ENCODE data around the gene APOBEC3B. TPM values are rescaled to one million over a fixed set of nuclear protein-coding genes. Genes with fewer than 3 reads are reported as not detected.
"Not testable (repeated sequence)": the region's sequence is repeated elsewhere in the genome, so short reads cannot be mapped to it uniquely, and the experiment has no call there.

Gene APOBEC3B
- total and polyA plus RNA-seq, 2 donors, result 1.0 to 1.8 TPM

GRCh38 chr22:39012533-39013511 is 30.7 kb downstream of the APOBEC3B start:
- Histone ChIP-seq H3K4me1 (ENCODE audit: insufficient read depth) (no peaks in the 10 kb centered on the region), H3K36me3 (ENCODE audit: insufficient read depth) (no peaks in the 10 kb centered on the region), H3K4me3 (ENCODE audit: low read depth, low read length) (no peak overlapping the region), H3K27ac (ENCODE audit: low read depth) (no peak overlapping the region)
- DNase-seq (ENCODE audit: extremely low spot score), result no peak
- WGBS, result 78% methylated on average over 29 of the region's 29 CpGs

GRCh38 chr22:39013561-39013941 is 31.4 kb downstream of the APOBEC3B start:
- WGBS, result 56% methylated on average over 6 of the region's 6 CpGs
- H3K4me3 ChIP-seq (ENCODE audit: low read depth, low read length), result peak overlapping the region; percentile 51
- not testable (repeated sequence) for H3K4me1 ChIP-seq (ENCODE audit: insufficient read depth); H3K36me3 ChIP-seq (ENCODE audit: insufficient read depth); DNase-seq (ENCODE audit: extremely low spot score)
- H3K27ac ChIP-seq (ENCODE audit: low read depth), result peak overlapping the region; percentile 66

GRCh38 chr22:39013942-39014722 is 32.0 kb downstream of the APOBEC3B start, which contains the start of gene APOBEC3C:
Gene APOBEC3C (plus strand): TSS chr22:39014257. CDS start chr22:39014363, 106 bp downstream.
- peak within 1 kb of the TSS; percentile 51 for H3K4me3 ChIP-seq (ENCODE audit: low read depth, low read length)
- H3K27ac ChIP-seq (ENCODE audit: low read depth), result peak within 1 kb of the TSS; percentile 75
- peak; percentile 87 for DNase-seq (ENCODE audit: extremely low spot score)
- WGBS, result 5% methylated on average over 18 of the region's 18 CpGs
- no peaks in the 10 kb centered on the region for H3K4me1 ChIP-seq (ENCODE audit: insufficient read depth)
- no peaks in the 10 kb centered on the region for H3K36me3 ChIP-seq (ENCODE audit: insufficient read depth)

- WGBS, result 31% methylated on average over 6 of the region's 6 CpGs
Observed at GRCh38 chr22:39014723-39015121, 32.6 kb downstream of the APOBEC3B start.

GRCh38 chr22:39016592-39016991 is 34.4 kb downstream of the APOBEC3B start:
- DNase-seq (ENCODE audit: extremely low spot score), result no peak
- Histone ChIP-seq H3K27ac (ENCODE audit: low read depth) (no peak overlapping the region), H3K4me3 (ENCODE audit: low read depth, low read length) (no peak overlapping the region), H3K4me1 (ENCODE audit: insufficient read depth) (no peaks in the 10 kb centered on the region), H3K36me3 (ENCODE audit: insufficient read depth) (no peaks in the 10 kb centered on the region)
- 96% methylated on average over 13 of the region's 13 CpGs for WGBS

More at GRCh38 chr22:39014723-39015121, 32.6 kb downstream of the APOBEC3B start:
- Histone ChIP-seq H3K27ac (ENCODE audit: low read depth) (peak overlapping the region; percentile 75), H3K4me3 (ENCODE audit: low read depth, low read length) (peak overlapping the region; percentile 51)
- H3K4me1 ChIP-seq (ENCODE audit: insufficient read depth); H3K36me3 ChIP-seq (ENCODE audit: insufficient read depth); DNase-seq (ENCODE audit: extremely low spot score): not testable (repeated sequence)

- H3K27ac ChIP-seq (ENCODE audit: low read depth), result no peak overlapping the region
- no peaks in the 10 kb centered on the region for H3K4me1 ChIP-seq (ENCODE audit: insufficient read depth)
- no peaks in the 10 kb centered on the region for H3K36me3 ChIP-seq (ENCODE audit: insufficient read depth)
- H3K4me3 ChIP-seq (ENCODE audit: low read depth, low read length), result no peak overlapping the region
- WGBS, result 78% methylated on average over 18 of the region's 18 CpGs
- no peak for DNase-seq (ENCODE audit: extremely low spot score)
Observed at GRCh38 chr22:39017596-39018365, 35.6 kb downstream of the APOBEC3B start.

GRCh38 chr22:39020021-39020651 is 38.0 kb downstream of the APOBEC3B start:
- peak overlapping the region; percentile 63 for H3K27ac ChIP-seq (ENCODE audit: low read depth)
- not testable (repeated sequence) for H3K36me3 ChIP-seq (ENCODE audit: insufficient read depth); H3K4me1 ChIP-seq (ENCODE audit: insufficient read depth); DNase-seq (ENCODE audit: extremely low spot score); H3K4me3 ChIP-seq (ENCODE audit: low read depth, low read length)
- 44% methylated on average over 15 of the region's 15 CpGs for WGBS

GRCh38 chr22:39021552-39022250 is 39.6 kb downstream of the APOBEC3B start:
- 63% methylated on average over 9 of the region's 9 CpGs for WGBS

GRCh38 chr22:39024519-39025308 is 42.6 kb downstream of the APOBEC3B start:
- WGBS, result 85% methylated on average over 15 of the region's 15 CpGs

More at GRCh38 chr22:39021552-39022250, 39.6 kb downstream of the APOBEC3B start:
- H3K36me3 ChIP-seq (ENCODE audit: insufficient read depth), result peaks cover 2% of the 10 kb centered on the region
- DNase-seq (ENCODE audit: extremely low spot score), result no peak
- no peaks in the 10 kb centered on the region for H3K4me1 ChIP-seq (ENCODE audit: insufficient read depth)
- peak overlapping the region; percentile 79 for H3K27ac ChIP-seq (ENCODE audit: low read depth)
- H3K4me3 ChIP-seq (ENCODE audit: low read depth, low read length), result peak overlapping the region; percentile 44

GRCh38 chr22:39026509-39027150 is 44.5 kb downstream of the APOBEC3B start:
- Histone ChIP-seq H3K4me3 (ENCODE audit: low read depth, low read length) (no peak overlapping the region), H3K4me1 (ENCODE audit: insufficient read depth) (no peaks in the 10 kb centered on the region), H3K27ac (ENCODE audit: low read depth) (no peak overlapping the region), H3K36me3 (ENCODE audit: insufficient read depth) (peaks cover 2% of the 10 kb centered on the region)
- WGBS, result 88% methylated on average over 12 of the region's 12 CpGs
- no peak for DNase-seq (ENCODE audit: extremely low spot score)

More at GRCh38 chr22:39024519-39025308, 42.6 kb downstream of the APOBEC3B start:
- H3K27ac ChIP-seq (ENCODE audit: low read depth), result no peak overlapping the region
- H3K36me3 ChIP-seq (ENCODE audit: insufficient read depth), result peaks cover 2% of the 10 kb centered on the region
- no peak for DNase-seq (ENCODE audit: extremely low spot score)
- H3K4me3 ChIP-seq (ENCODE audit: low read depth, low read length), result no peak overlapping the region
- no peaks in the 10 kb centered on the region for H3K4me1 ChIP-seq (ENCODE audit: insufficient read depth)

GRCh38 chr22:39027717-39028116 is 45.6 kb downstream of the APOBEC3B start:
- no peak for DNase-seq (ENCODE audit: extremely low spot score)
- Histone ChIP-seq H3K36me3 (ENCODE audit: insufficient read depth) (peaks cover 2% of the 10 kb centered on the region), H3K27ac (ENCODE audit: low read depth) (no peak overlapping the region), H3K4me1 (ENCODE audit: insufficient read depth) (no peaks in the 10 kb centered on the region), H3K4me3 (ENCODE audit: low read depth, low read length) (no peak overlapping the region)
- 84% methylated on average over 4 of the region's 4 CpGs for WGBS
